Chondrocyte (in vitro differentiated cells): ENCODE results near the gene CHST3. TPM values are rescaled to one million over a fixed set of nuclear protein-coding genes. Genes with fewer than 3 reads are reported as not detected.
A peak's percentile ranks its signal among the peaks of the same experiment; 100 is the strongest.

Source experiments
- DNase-seq: peaks from one replicate; pipeline ENCODE4 v3.0.0; 2021; ENCODE audit warnings: mixed read lengths, low spot score
- H3K27ac Mint-ChIP-seq: one replicate; pipeline ENCODE4 v1.8.0; 2021; ENCODE audit warnings: mild to moderate bottlenecking, moderate library complexity, mixed read lengths; ENCODE audit not compliant: unreplicated experiment
- H3K27me3 Mint-ChIP-seq: 2 replicates; pipeline ENCODE4 v1.8.0; 2021; ENCODE audit warnings: low read depth, mixed read lengths
- H3K36me3 Mint-ChIP-seq: 2 replicates; pipeline ENCODE4 v1.8.0; 2021; ENCODE audit warnings: low read depth, mixed read lengths
- H3K4me1 Mint-ChIP-seq: 2 replicates; pipeline ENCODE4 v1.8.0; 2021; ENCODE audit warnings: low read depth, mild to moderate bottlenecking, mixed read lengths
- H3K4me3 Mint-ChIP-seq: one replicate; pipeline ENCODE4 v1.8.0; 2021; ENCODE audit warnings: mild to moderate bottlenecking, moderate library complexity, mixed read lengths; ENCODE audit not compliant: unreplicated experiment
- H3K9me3 Mint-ChIP-seq: 2 replicates; pipeline ENCODE4 v1.8.0; 2021; ENCODE audit warnings: low read depth, mixed read lengths
- total RNA-seq: library from RNA; stranded (reverse); gene quantifications from 3 replicates; pipeline ENCODE4 v1.2.1, GENCODE V29; 2021
- TF ChIP-seq, protein P1 (sequence below): fragments of 200-600 bp; sonication (generic); IDR thresholded peaks from 2 replicates; pipeline ENCODE4 v1.5.0; 2021; ENCODE audit warnings: antibody characterized with exemption, mild to moderate bottlenecking, moderate library complexity

The CHST3 gene
- total RNA-seq, 1 donor from 2014 or later = 63.2 TPM

DNA sequence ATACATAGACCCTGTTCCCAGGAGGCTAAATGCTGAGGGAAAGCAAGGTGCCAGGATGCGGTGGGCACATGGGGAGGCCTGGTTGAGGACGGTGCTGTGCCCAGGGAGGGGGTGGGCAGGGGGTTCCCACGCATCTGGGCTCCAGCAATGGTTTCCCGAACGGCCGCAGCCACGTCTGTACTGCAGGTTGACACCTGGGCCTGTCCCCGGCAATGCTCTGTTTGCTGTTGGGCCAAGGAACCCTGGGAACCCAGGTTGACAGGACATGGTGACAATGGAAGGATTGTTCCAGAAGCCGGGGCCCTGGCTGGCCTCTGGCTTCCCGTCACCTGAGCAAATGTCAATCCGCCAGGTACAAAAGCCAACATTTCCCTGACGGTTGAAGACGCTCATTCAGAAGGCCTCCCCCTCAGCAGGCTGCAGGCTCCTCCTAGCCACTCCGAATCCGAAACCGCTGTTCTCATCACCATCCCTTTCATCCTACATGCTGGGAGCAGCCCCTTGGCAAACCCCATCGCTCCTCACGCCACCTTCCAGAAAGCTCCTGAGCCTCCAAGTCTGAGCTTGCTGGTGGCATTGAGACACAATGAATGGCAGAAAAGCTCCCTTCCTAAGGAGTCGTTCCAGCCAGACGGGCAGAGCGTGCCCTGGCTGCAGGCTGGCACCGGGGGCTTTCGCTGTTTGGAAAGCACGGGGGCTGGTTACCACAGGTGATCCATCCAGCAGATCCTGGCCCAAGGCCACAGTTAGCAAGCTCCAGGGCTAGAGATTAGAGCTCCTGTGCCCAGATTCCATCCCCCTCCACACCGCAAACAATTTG is 92.9 kb downstream of the CHST3 start:
- DNase-seq = no peak
- H3K27ac Mint-ChIP-seq = no peak overlapping the region
- peaks cover 5% of the 10 kb centered on the region for H3K27me3 Mint-ChIP-seq
- TF ChIP-seq, protein P1, sequence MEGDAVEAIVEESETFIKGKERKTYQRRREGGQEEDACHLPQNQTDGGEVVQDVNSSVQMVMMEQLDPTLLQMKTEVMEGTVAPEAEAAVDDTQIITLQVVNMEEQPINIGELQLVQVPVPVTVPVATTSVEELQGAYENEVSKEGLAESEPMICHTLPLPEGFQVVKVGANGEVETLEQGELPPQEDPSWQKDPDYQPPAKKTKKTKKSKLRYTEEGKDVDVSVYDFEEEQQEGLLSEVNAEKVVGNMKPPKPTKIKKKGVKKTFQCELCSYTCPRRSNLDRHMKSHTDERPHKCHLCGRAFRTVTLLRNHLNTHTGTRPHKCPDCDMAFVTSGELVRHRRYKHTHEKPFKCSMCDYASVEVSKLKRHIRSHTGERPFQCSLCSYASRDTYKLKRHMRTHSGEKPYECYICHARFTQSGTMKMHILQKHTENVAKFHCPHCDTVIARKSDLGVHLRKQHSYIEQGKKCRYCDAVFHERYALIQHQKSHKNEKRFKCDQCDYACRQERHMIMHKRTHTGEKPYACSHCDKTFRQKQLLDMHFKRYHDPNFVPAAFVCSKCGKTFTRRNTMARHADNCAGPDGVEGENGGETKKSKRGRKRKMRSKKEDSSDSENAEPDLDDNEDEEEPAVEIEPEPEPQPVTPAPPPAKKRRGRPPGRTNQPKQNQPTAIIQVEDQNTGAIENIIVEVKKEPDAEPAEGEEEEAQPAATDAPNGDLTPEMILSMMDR = no peak
- peaks cover 12% of the 10 kb centered on the region for H3K4me1 Mint-ChIP-seq
- H3K36me3 Mint-ChIP-seq = no peaks in the 10 kb centered on the region
- no peaks in the 10 kb centered on the region for H3K9me3 Mint-ChIP-seq
- no peak overlapping the region for H3K4me3 Mint-ChIP-seq

GRCh38 chr10:72058347-72058898 is 94.2 kb downstream of the CHST3 start:
- DNase-seq = no peak
- H3K27ac Mint-ChIP-seq = no peak overlapping the region
- no peaks in the 10 kb centered on the region for H3K36me3 Mint-ChIP-seq
- H3K27me3 Mint-ChIP-seq = peaks cover 5% of the 10 kb centered on the region
- peaks cover 12% of the 10 kb centered on the region for H3K4me1 Mint-ChIP-seq
- H3K4me3 Mint-ChIP-seq = no peak overlapping the region
- TF ChIP-seq, protein P1 = no peak
- H3K9me3 Mint-ChIP-seq = no peaks in the 10 kb centered on the region

- Mint-ChIP-seq H3K27me3 (peaks cover 5% of the 10 kb centered on the region), H3K9me3 (no peaks in the 10 kb centered on the region), H3K4me3 (no peak overlapping the region), H3K36me3 (no peaks in the 10 kb centered on the region), H3K27ac (peak overlapping the region; percentile 2), H3K4me1 (peaks cover 12% of the 10 kb centered on the region)
- no peak for DNase-seq
- TF ChIP-seq, protein P1 = peak; percentile 2
Observed at GRCh38 chr10:72058989-72059842, 95.0 kb downstream of the CHST3 start.

- H3K27me3 Mint-ChIP-seq = peaks cover 5% of the 10 kb centered on the region
- DNase-seq = no peak
- TF ChIP-seq, protein P1 = no peak
- H3K4me1 Mint-ChIP-seq = peaks cover 12% of the 10 kb centered on the region
- no peak overlapping the region for H3K4me3 Mint-ChIP-seq
- no peak overlapping the region for H3K27ac Mint-ChIP-seq
- H3K36me3 Mint-ChIP-seq = no peaks in the 10 kb centered on the region
- no peaks in the 10 kb centered on the region for H3K9me3 Mint-ChIP-seq
Observed at GRCh38 chr10:72059843-72060822, 95.9 kb downstream of the CHST3 start.
